H9 (cell line): ENCODE data around the gene C1orf21. TPM values are rescaled to one million over a fixed set of nuclear protein-coding genes. Genes with fewer than 3 reads are reported as not detected.

Experiments
- DNase-seq: peaks from one replicate; pipeline ENCODE4 v3.0.0-alpha.2; 2017
- H2AFZ ChIP-seq: one replicate; pipeline ENCODE4 v1.6.1; 2013; ENCODE audit warnings: mild to moderate bottlenecking, low read length, control low read depth, moderate library complexity
- H2AK5ac ChIP-seq: 2 replicates; pipeline ENCODE4 v1.6.1; 2013; ENCODE audit warnings: low read length, control low read depth, mixed read lengths; ENCODE audit not compliant: insufficient read length
- H2BK120ac ChIP-seq: one replicate; pipeline ENCODE4 v1.6.1; 2013; ENCODE audit warnings: low read depth, mild to moderate bottlenecking, low read length, control low read depth, inconsistent platforms; ENCODE audit not compliant: poor library complexity, severe bottlenecking
- H2BK12ac ChIP-seq: 2 replicates; pipeline ENCODE4 v1.6.1; 2013; ENCODE audit warnings: low read length, control low read depth, mixed read lengths, low read depth; ENCODE audit not compliant: insufficient read length
- H2BK15ac ChIP-seq: 2 replicates; pipeline ENCODE4 v1.6.1; 2013; ENCODE audit warnings: low read depth, low read length, control low read depth
- H2BK20ac ChIP-seq: one replicate; pipeline ENCODE4 v1.6.1; 2013; ENCODE audit warnings: low read depth, mild to moderate bottlenecking, low read length, control low read depth, inconsistent platforms; ENCODE audit not compliant: poor library complexity, severe bottlenecking
- H2BK5ac ChIP-seq: 2 replicates; pipeline ENCODE4 v1.6.1; 2013; ENCODE audit warnings: low read length, control low read depth, mixed read lengths; ENCODE audit not compliant: insufficient read length
- H3K14ac ChIP-seq: 2 replicates; pipeline ENCODE4 v1.6.1; 2013; ENCODE audit warnings: low read length, control low read depth; ENCODE audit not compliant: insufficient read depth
- H3K18ac ChIP-seq: 2 replicates; pipeline ENCODE4 v1.6.1; 2013; ENCODE audit warnings: low read depth, mild to moderate bottlenecking, mixed read lengths, low read length, control low read depth; ENCODE audit not compliant: insufficient read length
- H3K23ac ChIP-seq: 2 replicates; pipeline ENCODE4 v1.6.1; 2013; ENCODE audit warnings: low read length, control low read depth, mixed read lengths, low read depth; ENCODE audit not compliant: insufficient read length
- H3K23me2 ChIP-seq: 2 replicates; pipeline ENCODE4 v1.6.1; 2013; ENCODE audit warnings: low read depth, mild to moderate bottlenecking, mixed read lengths, low read length, control low read depth; ENCODE audit not compliant: insufficient read length, poor library complexity, severe bottlenecking
- H3K27ac ChIP-seq: 2 replicates; pipeline ENCODE4 v1.5.1; 2013; ENCODE audit warnings: low read length, control low read depth, mixed read lengths, low read depth; ENCODE audit not compliant: insufficient read length
- H3K27me3 ChIP-seq: 2 replicates; pipeline ENCODE4 v1.6.1; 2013; ENCODE audit warnings: low read length, control low read depth, inconsistent platforms; ENCODE audit not compliant: insufficient read depth
- H3K4ac ChIP-seq: 2 replicates; pipeline ENCODE4 v1.6.1; 2013; ENCODE audit warnings: low read depth, mild to moderate bottlenecking, control low read depth, inconsistent platforms, low read length, moderate library complexity
- H3K4me1 ChIP-seq: 2 replicates; pipeline ENCODE4 v1.6.1; 2013; ENCODE audit warnings: low read length, control low read depth, inconsistent platforms; ENCODE audit not compliant: insufficient read depth
- H3K4me2 ChIP-seq: 2 replicates; pipeline ENCODE4 v1.6.1; 2013; ENCODE audit warnings: low read length, control low read depth, mixed read lengths; ENCODE audit not compliant: insufficient read length, insufficient read depth
- H3K56ac ChIP-seq: 2 replicates; pipeline ENCODE4 v1.6.1; 2013; ENCODE audit warnings: low read depth, mild to moderate bottlenecking, mixed read lengths, low read length, control low read depth; ENCODE audit not compliant: insufficient read length
- H3K79me1 ChIP-seq: 2 replicates; pipeline ENCODE4 v1.6.1; 2013; ENCODE audit warnings: low read depth, mild to moderate bottlenecking, moderate library complexity, low read length, control low read depth, inconsistent platforms; ENCODE audit not compliant: insufficient read depth, poor library complexity, severe bottlenecking
- H3K79me2 ChIP-seq: 2 replicates; pipeline ENCODE4 v1.6.1; 2013; ENCODE audit warnings: low read length, control low read depth, inconsistent platforms; ENCODE audit not compliant: insufficient read depth
- H3K9ac ChIP-seq: 2 replicates; pipeline ENCODE4 v1.6.1; 2013; ENCODE audit warnings: low read length, control low read depth, mixed read lengths; ENCODE audit not compliant: insufficient read length; ENCODE audit errors: extremely low read depth
- H3K9me3 ChIP-seq: one replicate; pipeline ENCODE4 v1.6.1; 2013; ENCODE audit warnings: low read depth, low read length, inconsistent platforms; ENCODE audit not compliant: control insufficient read depth
- H3T11ph ChIP-seq: one replicate; pipeline ENCODE4 v1.6.1; 2013; ENCODE audit warnings: mild to moderate bottlenecking, low read length, control low read depth, inconsistent platforms
- H4K20me1 ChIP-seq: one replicate; pipeline ENCODE4 v1.6.1; 2013; ENCODE audit not compliant: control insufficient read depth, insufficient read length, insufficient read depth
- H4K5ac ChIP-seq: 2 replicates; pipeline ENCODE4 v1.6.1; 2013; ENCODE audit warnings: low read depth, mild to moderate bottlenecking, mixed read lengths, low read length, control low read depth; ENCODE audit not compliant: insufficient read length
- H4K8ac ChIP-seq: replicated peaks from 2 replicates; pipeline ENCODE4 v1.6.1; 2013; ENCODE audit warnings: low read length, control low read depth, mixed read lengths, low read depth; ENCODE audit not compliant: insufficient read length
- H4K91ac ChIP-seq: 2 replicates; pipeline ENCODE4 v1.6.1; 2013; ENCODE audit warnings: low read depth, mild to moderate bottlenecking, moderate library complexity, mixed read lengths, low read length, control low read depth; ENCODE audit not compliant: insufficient read length
- H3K27ac Mint-ChIP-seq, 3 experiments: 2 replicates in 2 of 3; 3 replicates in 1 of 3; pipeline ENCODE4 v1.8.0; 2020 to 2021; ENCODE audit warnings: mixed read lengths in 3 of 3, mild to moderate bottlenecking in 1 of 3, moderate library complexity in 1 of 3
- H3K27me3 Mint-ChIP-seq: 2 replicates; pipeline ENCODE4 v1.8.0; 2021; ENCODE audit warnings: low read depth, mild to moderate bottlenecking, moderate library complexity, mixed read lengths
- H3K36me3 Mint-ChIP-seq, 3 experiments: 2 replicates in 2 of 3; 3 replicates in 1 of 3; pipeline ENCODE4 v1.8.0; 2020 to 2021; ENCODE audit warnings: low read depth in 3 of 3, mixed read lengths in 3 of 3; ENCODE audit not compliant: insufficient read depth in 1 of 3
- H3K4me1 Mint-ChIP-seq, 2 experiments: 2 replicates each; pipeline ENCODE4 v1.8.0; 2020; ENCODE audit warnings: mixed read lengths in 2 of 2
- H3K4me3 Mint-ChIP-seq, 2 experiments: 2 replicates in 1 of 2; 3 replicates in 1 of 2; pipeline ENCODE4 v1.8.0; 2020 to 2021; ENCODE audit warnings: mild to moderate bottlenecking in 2 of 2, mixed read lengths in 2 of 2, moderate library complexity in 1 of 2
- H3K9me3 Mint-ChIP-seq, 2 experiments: 2 replicates in 1 of 2; 3 replicates in 1 of 2; pipeline ENCODE4 v1.8.0; 2020; ENCODE audit warnings: mild to moderate bottlenecking in 2 of 2, mixed read lengths in 2 of 2, moderate library complexity in 1 of 2
- WGBS: extraction: QIAGEN DNeasy Blood & Tissue Kit; methylation state at CpG from one replicate; pipeline ENCODE4 v1.1.7; 2013; ENCODE audit warnings: missing lambda C conversion rate, low lambda C conversion rate, mixed read lengths; ENCODE audit not compliant: insufficient read length; ENCODE audit errors: extremely low coverage; 5-methylcytosine and 5-hydroxymethylcytosine counted together
- total RNA-seq: library from RNA; stranded (reverse); gene quantifications from 2 replicates; pipeline ENCODE4 v1.2.1, GENCODE V29; 2021
- TF ChIP-seq, protein P1 (sequence below): fragments of 200-600 bp; sonication (generic); conservative IDR thresholded peaks from 3 replicates; pipeline ENCODE4 v1.8.0; 2021; ENCODE audit warnings: antibody characterized with exemption, mild to moderate bottlenecking

C1orf21 gene
- total RNA-seq, 1 experiment from 2014 or later = 36.0 TPM

- no peaks in the 10 kb centered on the region for H3K9me3 ChIP-seq
- H3K18ac ChIP-seq = no peak overlapping the region
- Mint-ChIP-seq H3K27ac (peak overlapping the region; percentile 13 to 26 (median 18); a peak in 5 of 7 replicates), H3K36me3 (peaks cover 0 to 10% (median 0%) of the 10 kb centered on the region in 3 experiments; a peak in 3 of 7 replicates), H3K4me1 (peaks cover 11 to 21% of the 10 kb centered on the region in 2 experiments), H3K27me3 (no peaks in the 10 kb centered on the region), H3K4me3 (no peak overlapping the region), H3K9me3 (no peaks in the 10 kb centered on the region; a peak in 1 of 5 replicates)
- no peak overlapping the region for H3T11ph ChIP-seq
- no peak overlapping the region for H4K5ac ChIP-seq
- H2AFZ ChIP-seq = no peak overlapping the region
- H3K27ac ChIP-seq = no peak overlapping the region
- no peaks in the 10 kb centered on the region for H3K27me3 ChIP-seq
- no peak overlapping the region for H4K8ac ChIP-seq
- H4K91ac ChIP-seq = no peak overlapping the region
- no peaks in the 10 kb centered on the region for H3K23me2 ChIP-seq
- no peak overlapping the region for H3K4ac ChIP-seq
- H3K23ac ChIP-seq = no peak overlapping the region
- H2BK120ac ChIP-seq = no peak overlapping the region
- H2BK15ac ChIP-seq = no peak overlapping the region
- H2BK20ac ChIP-seq = no peak overlapping the region
- H2BK5ac ChIP-seq = no peak overlapping the region
- H2BK12ac ChIP-seq = no peak overlapping the region
- no peaks in the 10 kb centered on the region for H3K79me2 ChIP-seq
- H3K4me2 ChIP-seq = no peak overlapping the region
- H3K79me1 ChIP-seq = no peaks in the 10 kb centered on the region
- no peak overlapping the region for H3K9ac ChIP-seq
- no CpG with 5 or more reads among the region's 8 CpGs for WGBS
- peak; percentile 56 for DNase-seq
- no peak overlapping the region for H3K56ac ChIP-seq
- H4K20me1 ChIP-seq = no peaks in the 10 kb centered on the region
- no peaks in the 10 kb centered on the region for H3K4me1 ChIP-seq
- TF ChIP-seq, protein P1, sequence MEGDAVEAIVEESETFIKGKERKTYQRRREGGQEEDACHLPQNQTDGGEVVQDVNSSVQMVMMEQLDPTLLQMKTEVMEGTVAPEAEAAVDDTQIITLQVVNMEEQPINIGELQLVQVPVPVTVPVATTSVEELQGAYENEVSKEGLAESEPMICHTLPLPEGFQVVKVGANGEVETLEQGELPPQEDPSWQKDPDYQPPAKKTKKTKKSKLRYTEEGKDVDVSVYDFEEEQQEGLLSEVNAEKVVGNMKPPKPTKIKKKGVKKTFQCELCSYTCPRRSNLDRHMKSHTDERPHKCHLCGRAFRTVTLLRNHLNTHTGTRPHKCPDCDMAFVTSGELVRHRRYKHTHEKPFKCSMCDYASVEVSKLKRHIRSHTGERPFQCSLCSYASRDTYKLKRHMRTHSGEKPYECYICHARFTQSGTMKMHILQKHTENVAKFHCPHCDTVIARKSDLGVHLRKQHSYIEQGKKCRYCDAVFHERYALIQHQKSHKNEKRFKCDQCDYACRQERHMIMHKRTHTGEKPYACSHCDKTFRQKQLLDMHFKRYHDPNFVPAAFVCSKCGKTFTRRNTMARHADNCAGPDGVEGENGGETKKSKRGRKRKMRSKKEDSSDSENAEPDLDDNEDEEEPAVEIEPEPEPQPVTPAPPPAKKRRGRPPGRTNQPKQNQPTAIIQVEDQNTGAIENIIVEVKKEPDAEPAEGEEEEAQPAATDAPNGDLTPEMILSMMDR = no peak
- no peak overlapping the region for H3K14ac ChIP-seq
- no peak overlapping the region for H2AK5ac ChIP-seq
Observed at GRCh38 chr1:184574588-184574987, 187.8 kb downstream of the C1orf21 start.
